Immature natural killer cell (primary cell): Measurements from ENCODE around the gene ZNF771. TPM values are rescaled to one million over a fixed set of nuclear protein-coding genes. Genes with fewer than 3 reads are reported as not detected.
"Not testable (repeated sequence)": the region's sequence is repeated elsewhere in the genome, so short reads cannot be mapped to it uniquely, and the experiment has no call there.

Experiments
- DNase-seq, 3 donors: peaks; one replicate each; pipeline ENCODE4 v3.0.0; 2022; ENCODE audit warnings: mixed read lengths in 1 of 3
- H3K27ac Mint-ChIP-seq, 6 donors: one replicate each; pipeline ENCODE4 v1.8.0; 2020; ENCODE audit warnings: mixed read lengths in 6 of 6, mild to moderate bottlenecking in 5 of 6, inconsistent platforms in 4 of 6, moderate library complexity in 3 of 6
- H3K27me3 Mint-ChIP-seq, 3 donors: one replicate each; pipeline ENCODE4 v1.8.0; 2020 to 2021; ENCODE audit warnings: low read depth in 3 of 3, mild to moderate bottlenecking in 3 of 3, mixed read lengths in 3 of 3, moderate library complexity in 3 of 3, inconsistent platforms in 1 of 3
- H3K36me3 Mint-ChIP-seq, 3 donors: one replicate each; pipeline ENCODE4 v1.8.0; 2020; ENCODE audit warnings: mixed read lengths in 3 of 3, inconsistent platforms in 2 of 3, mild to moderate bottlenecking in 2 of 3
- H3K4me1 Mint-ChIP-seq, 2 donors: one replicate each; pipeline ENCODE4 v1.8.0; 2020; ENCODE audit warnings: inconsistent platforms in 2 of 2, mild to moderate bottlenecking in 2 of 2, mixed read lengths in 2 of 2, moderate library complexity in 1 of 2
- H3K4me3 Mint-ChIP-seq, 5 donors: one replicate each; pipeline ENCODE4 v1.8.0; 2020; ENCODE audit warnings: mild to moderate bottlenecking in 5 of 5, mixed read lengths in 5 of 5, inconsistent platforms in 3 of 5, moderate library complexity in 3 of 5
- H3K9me3 Mint-ChIP-seq, 6 donors: one replicate each; pipeline ENCODE4 v1.8.0; 2020; ENCODE audit warnings: mild to moderate bottlenecking in 6 of 6, mixed read lengths in 6 of 6, inconsistent platforms in 4 of 6, moderate library complexity in 3 of 6
- polyA plus RNA-seq, 3 donors: library from polyadenylated mRNA; unstranded; fragments of 300-500 nt; fragmentation: Illumina TruSeq; gene quantifications; one replicate each; pipeline ENCODE4 v1.2.3, GENCODE V29; 2021

The ZNF771 gene
- polyA plus RNA-seq, 3 donors from 2014 or later = 2.8 to 3.2 TPM; not detected in 1

DNA sequence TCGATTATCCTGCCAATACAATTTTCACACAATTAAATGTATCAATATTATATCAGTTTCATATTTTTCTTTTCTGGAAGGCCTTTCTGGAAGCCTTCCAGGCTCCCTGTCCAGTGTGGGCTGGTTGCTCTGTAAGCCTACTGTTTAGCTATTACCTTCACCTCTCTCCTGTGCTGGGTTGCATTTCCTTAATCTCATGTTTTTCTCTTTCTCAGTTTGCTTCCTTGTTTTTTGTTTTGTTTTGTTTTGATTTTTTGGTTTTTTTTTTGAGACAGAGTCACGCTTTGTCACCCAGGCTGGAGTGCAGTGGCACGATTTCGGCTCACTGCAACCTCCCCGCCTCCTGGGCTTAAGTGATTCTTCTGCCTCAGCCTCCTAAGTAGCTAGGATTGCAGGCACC is 31.4 kb downstream of the ZNF771 start:
- no peak overlapping the region for H3K4me3 Mint-ChIP-seq
- DNase-seq = no peak
- H3K9me3 Mint-ChIP-seq = no peaks in the 10 kb centered on the region
- no peak overlapping the region for H3K27ac Mint-ChIP-seq
- peaks cover 10 to 11% of the 10 kb centered on the region in 2 donors for H3K4me1 Mint-ChIP-seq
- peaks cover 0 to 3% (median 2%) of the 10 kb centered on the region in 3 donors for H3K27me3 Mint-ChIP-seq
- peaks cover 6 to 9% (median 8%) of the 10 kb centered on the region in 3 donors for H3K36me3 Mint-ChIP-seq

DNA sequence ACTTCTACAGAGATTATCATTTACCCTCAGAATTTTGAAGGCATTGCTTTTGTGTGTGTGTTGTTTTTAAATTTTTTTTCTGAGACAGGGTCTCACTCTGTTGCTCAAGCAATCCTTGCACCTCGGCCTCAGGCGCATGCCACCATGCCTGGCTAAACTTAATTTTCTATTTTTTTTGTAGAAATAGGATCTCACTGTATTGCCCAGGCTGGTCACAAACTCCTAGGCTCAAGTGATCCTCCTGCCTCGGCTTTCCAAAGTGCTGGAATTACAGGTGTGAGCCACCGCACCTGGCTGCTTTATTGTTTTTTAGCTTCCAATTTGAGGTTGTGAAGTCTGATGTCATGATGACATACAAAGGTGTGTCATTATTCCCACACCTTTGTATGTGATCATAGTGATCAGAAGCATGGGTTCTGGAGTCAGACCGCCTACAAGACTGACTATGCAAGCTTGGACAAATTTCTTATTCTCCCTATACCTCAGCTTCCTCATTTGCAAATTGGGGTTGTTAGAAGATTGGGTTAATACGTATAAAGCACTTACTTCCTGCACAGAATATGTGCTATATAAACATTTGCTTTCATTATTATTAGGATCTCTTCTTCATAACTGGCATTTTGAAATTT is 32.4 kb downstream of the ZNF771 start:
- Mint-ChIP-seq H3K27me3 (peaks cover 0 to 2% (median under 1%) of the 10 kb centered on the region in 3 donors), H3K36me3 (peaks cover 6 to 12% (median 11%) of the 10 kb centered on the region in 3 donors), H3K4me3 (no peak overlapping the region), H3K4me1 (peaks cover 19 to 20% of the 10 kb centered on the region in 2 donors), H3K27ac (no peak overlapping the region), H3K9me3 (no peaks in the 10 kb centered on the region)
- no peak for DNase-seq

DNA sequence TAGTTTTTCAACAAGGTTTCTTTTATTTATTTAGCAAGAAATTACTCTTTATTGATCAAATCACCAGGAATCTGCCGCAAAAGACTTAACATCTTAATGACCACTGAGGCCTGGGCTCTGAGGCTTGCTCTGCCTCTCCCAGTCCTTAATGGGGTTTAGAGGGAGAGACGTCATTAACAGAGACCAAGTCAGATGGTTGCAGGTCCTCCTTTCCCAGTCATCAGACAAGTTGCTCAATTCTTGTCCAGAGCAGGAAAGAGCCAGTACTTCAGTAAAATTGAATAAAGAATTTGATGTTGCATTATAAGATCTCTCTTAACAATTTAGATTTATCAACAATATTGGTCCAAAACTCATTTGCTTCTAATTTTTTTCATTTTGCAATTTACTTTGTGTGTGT is 36.2 kb downstream of the ZNF771 start:
- Mint-ChIP-seq H3K4me3 (peak overlapping the region; percentile 70 to 95 (median 89)), H3K27ac (peak overlapping the region; percentile 30 to 80 (median 50)), H3K36me3 (peaks cover 6 to 14% (median 12%) of the 10 kb centered on the region in 3 donors), H3K4me1 (peaks cover 32 to 36% of the 10 kb centered on the region in 2 donors), H3K9me3 (no peaks in the 10 kb centered on the region), H3K27me3 (peaks cover 5 to 7% (median 6%) of the 10 kb centered on the region in 3 donors)
- DNase-seq = no peak

DNA sequence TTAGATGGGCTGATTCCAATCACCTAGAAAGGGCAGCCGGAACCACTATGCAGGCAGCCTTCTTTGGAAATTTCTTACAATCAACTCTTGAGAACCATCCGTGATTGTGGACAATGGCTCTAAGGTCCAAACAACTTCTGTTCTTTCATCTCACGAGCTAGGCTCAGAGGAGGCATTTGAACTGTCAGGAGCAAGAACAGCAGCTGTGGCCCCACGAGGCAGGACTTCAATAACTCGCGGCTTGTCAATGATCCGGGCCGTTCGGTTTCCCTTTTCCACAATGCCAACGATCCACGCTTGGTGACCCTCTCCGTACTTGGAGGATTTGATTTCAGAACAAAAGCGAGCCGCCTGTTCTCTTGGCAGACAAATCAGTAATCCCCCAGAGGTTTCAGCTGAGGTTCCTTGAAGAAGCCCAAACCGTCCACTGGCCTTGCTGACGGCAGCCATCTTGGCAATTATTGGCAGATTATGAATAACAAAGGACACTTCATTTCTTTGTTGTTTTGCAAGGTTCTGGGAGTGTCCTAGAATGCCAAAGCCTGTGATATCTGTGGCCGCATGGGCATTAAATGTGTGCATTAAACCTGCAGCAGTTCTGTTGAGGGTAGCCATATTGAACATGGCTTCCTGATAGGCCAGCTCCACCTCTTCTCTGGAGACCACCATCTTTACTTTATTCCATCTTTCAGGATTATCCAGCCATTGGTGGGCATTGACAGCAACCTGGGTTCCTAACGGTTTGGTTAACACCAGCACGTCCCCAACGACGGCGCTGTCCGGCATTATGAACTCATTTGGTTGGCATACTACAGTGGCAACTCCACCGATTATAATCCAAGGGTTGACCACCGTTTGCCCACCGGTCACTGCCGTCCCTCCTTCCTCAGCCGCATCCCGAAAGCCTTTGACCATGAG is 37.1 kb downstream of the ZNF771 start:
- H3K27me3 Mint-ChIP-seq = peaks cover 5 to 7% (median 6%) of the 10 kb centered on the region in 3 donors
- H3K9me3 Mint-ChIP-seq = no peaks in the 10 kb centered on the region
- H3K4me1 Mint-ChIP-seq = peaks cover 34 to 38% of the 10 kb centered on the region in 2 donors
- DNase-seq = no peak
- peak overlapping the region; percentile 83 to 96 (median 91) for H3K4me3 Mint-ChIP-seq
- peaks cover 6 to 14% (median 12%) of the 10 kb centered on the region in 3 donors for H3K36me3 Mint-ChIP-seq
- peak overlapping the region; percentile 65 to 86 (median 83) for H3K27ac Mint-ChIP-seq

DNA sequence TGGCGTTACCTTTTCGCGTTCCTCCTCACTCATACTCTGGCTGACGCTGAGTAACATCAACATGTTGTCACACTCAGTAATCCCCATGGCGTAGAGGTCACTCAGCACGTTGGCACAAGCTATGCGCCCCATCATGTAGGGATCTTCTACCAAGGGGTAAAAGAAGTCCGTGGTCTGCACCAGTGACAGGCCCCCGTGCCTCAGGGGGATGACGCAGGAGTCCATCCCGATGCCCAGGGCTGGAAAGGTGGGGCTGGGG is 37.7 kb downstream of the ZNF771 start:
- Mint-ChIP-seq H3K4me1 (peaks cover 37 to 44% of the 10 kb centered on the region in 2 donors), H3K4me3 (peak overlapping the region; percentile 83 to 96 (median 91)), H3K27me3 (peaks cover 5 to 7% (median 6%) of the 10 kb centered on the region in 3 donors), H3K9me3 (no peaks in the 10 kb centered on the region), H3K36me3 (peaks cover 6 to 14% (median 12%) of the 10 kb centered on the region in 3 donors), H3K27ac (peak overlapping the region; percentile 62 to 86 (median 83))
- DNase-seq = no peak

DNA sequence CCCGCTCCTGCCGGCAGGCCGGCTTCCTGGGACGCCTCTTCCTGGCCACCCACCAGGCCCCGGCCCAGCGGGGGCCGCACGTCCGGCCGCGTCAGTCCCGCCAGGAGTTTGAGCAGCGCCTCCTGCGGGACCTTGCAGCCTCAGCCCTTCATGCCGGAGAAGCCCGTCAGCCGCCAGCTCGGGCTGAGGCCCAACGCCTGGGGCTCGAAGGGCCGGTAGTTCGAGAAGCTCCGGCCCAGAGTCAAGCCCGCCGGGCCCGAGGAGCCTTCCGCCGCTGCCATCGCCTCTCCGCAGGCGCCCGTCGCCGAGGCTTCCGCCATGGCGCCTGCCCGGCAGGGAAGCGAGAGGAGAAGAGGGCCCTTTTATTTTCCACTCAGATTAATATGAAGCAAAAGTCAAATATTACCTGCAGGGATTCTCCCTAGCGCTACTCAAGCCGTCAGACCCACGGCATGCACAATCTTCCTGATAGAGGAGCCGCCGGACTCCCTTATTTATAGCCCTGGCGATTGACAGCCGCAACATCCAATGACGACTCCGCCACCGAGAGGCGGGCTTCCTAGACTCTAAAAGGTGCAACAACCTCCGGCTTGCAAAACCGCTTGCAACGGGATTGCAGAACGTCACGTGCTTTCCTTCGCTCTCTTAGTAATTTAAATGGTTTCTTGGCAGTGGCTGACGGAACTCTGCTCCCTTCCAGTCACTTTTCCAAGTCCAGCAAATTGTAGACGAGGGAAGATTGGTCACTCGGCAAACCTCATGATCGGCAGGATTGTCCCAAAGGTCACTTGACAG is 38.2 kb downstream of the ZNF771 start, which contains the start of gene SEPHS2:
SEPHS2 (minus strand) TSS at position 467 of the 795 bp plus-strand sequence; CDS start at position 320, 147 bp downstream.
- Mint-ChIP-seq H3K36me3 (peaks cover 6 to 14% (median 12%) of the 10 kb centered on the region in 3 donors), H3K9me3 (no peaks in the 10 kb centered on the region), H3K27me3 (peaks cover 6 to 8% (median 7%) of the 10 kb centered on the region in 3 donors), H3K4me3 (peak within 1 kb of the TSS; percentile 91 to 96 (median 96)), H3K4me1 (peaks cover 43 to 49% of the 10 kb centered on the region in 2 donors), H3K27ac (peak within 1 kb of the TSS; percentile 86 to 97 (median 96))
- peak; percentile 93 to 94 (median 94) for DNase-seq

DNA sequence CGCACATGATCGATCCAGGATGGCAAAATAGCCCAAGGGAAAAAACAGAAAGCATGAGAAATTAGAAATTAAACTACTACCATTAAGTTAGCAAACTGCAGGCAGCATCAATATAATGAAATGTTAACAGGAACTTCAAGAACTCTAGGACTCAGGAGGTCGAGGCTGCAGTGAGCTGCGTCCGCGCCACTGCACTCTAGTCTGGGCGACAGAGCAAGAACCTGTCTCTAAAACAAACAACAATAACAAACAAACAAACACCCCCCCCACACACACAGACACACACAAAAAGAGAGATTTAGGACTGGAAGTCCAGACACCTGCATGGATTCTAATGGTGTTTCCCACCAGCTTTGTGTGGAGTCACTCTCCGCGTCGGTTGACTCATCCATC is 38.8 kb downstream of the ZNF771 start:
- H3K36me3 Mint-ChIP-seq = peaks cover 6 to 14% (median 12%) of the 10 kb centered on the region in 3 donors
- peaks cover 48 to 55% of the 10 kb centered on the region in 2 donors for H3K4me1 Mint-ChIP-seq
- peaks cover 6 to 9% (median 7%) of the 10 kb centered on the region in 3 donors for H3K27me3 Mint-ChIP-seq
- peak overlapping the region; percentile 91 to 96 (median 96) for H3K4me3 Mint-ChIP-seq
- H3K27ac Mint-ChIP-seq = peak overlapping the region; percentile 86 to 97 (median 96)
- no peak for DNase-seq
- no peaks in the 10 kb centered on the region for H3K9me3 Mint-ChIP-seq

DNA sequence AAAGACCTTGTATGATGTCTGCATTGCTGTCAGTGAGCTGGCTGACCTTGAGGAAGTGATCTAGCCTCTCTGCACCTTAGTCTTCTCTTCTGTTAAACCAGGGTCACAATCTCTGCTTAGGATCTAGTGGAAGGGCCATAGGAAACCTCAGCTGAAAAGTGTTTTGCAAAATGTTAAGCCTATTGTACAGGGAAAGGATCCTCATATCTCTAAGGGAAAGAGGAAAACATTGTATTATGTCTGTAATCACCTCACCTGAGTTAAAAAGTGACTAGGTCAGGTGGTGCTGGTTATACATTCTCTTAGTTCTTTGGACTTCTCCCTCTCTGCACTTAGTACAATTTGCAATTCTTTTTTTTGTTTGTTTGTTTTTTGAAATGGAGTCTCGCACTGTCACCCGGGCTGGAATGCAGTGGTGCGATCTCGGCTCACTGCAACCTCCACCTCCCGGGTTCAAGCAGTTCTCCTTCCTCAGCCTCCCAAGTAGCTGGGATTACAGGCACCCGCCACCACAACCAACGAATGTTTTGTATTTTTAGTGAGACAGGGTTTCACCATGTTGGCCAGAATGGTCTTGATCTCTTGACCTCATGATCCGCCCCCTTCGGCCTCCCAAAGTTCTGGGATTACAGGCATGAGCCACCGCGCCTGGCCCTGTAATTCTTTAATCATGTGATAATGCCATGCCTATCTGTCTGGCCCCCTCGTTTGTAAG is 40.3 kb downstream of the ZNF771 start:
- peak overlapping the region in 3 of 5 donors; percentile 33 to 46 (median 33) for H3K4me3 Mint-ChIP-seq
- DNase-seq = no peak
- peaks cover 6 to 9% (median 7%) of the 10 kb centered on the region in 3 donors for H3K27me3 Mint-ChIP-seq
- H3K4me1 Mint-ChIP-seq = peaks cover 55 to 64% of the 10 kb centered on the region in 2 donors
- no peak overlapping the region for H3K27ac Mint-ChIP-seq
- no peaks in the 10 kb centered on the region for H3K9me3 Mint-ChIP-seq
- peaks cover 6 to 14% (median 12%) of the 10 kb centered on the region in 3 donors for H3K36me3 Mint-ChIP-seq

DNA sequence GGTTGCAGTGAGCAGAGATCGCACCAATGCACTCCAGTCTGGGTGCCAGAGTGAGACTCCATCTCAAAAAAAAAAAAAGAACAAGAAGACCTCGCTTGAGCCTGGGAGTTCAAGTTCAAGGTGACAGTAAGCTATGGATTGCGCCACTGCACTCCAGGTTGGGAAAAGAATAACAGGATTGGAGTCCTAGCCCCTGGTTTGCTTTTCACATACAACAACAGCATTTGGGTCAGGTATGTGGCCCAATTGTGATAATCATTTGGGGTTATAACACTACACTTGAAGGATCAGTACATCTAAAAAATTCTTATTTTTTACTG is 41.7 kb downstream of the ZNF771 start:
- H3K9me3 Mint-ChIP-seq = no peaks in the 10 kb centered on the region
- H3K4me1 Mint-ChIP-seq = peaks cover 51 to 60% of the 10 kb centered on the region in 2 donors
- H3K27me3 Mint-ChIP-seq = peaks cover 6 to 9% (median 7%) of the 10 kb centered on the region in 3 donors
- no peak for DNase-seq
- H3K27ac Mint-ChIP-seq = no peak overlapping the region
- peaks cover 0 to 4% (median under 1%) of the 10 kb centered on the region in 3 donors for H3K36me3 Mint-ChIP-seq
- H3K4me3 Mint-ChIP-seq = no peak overlapping the region

DNA sequence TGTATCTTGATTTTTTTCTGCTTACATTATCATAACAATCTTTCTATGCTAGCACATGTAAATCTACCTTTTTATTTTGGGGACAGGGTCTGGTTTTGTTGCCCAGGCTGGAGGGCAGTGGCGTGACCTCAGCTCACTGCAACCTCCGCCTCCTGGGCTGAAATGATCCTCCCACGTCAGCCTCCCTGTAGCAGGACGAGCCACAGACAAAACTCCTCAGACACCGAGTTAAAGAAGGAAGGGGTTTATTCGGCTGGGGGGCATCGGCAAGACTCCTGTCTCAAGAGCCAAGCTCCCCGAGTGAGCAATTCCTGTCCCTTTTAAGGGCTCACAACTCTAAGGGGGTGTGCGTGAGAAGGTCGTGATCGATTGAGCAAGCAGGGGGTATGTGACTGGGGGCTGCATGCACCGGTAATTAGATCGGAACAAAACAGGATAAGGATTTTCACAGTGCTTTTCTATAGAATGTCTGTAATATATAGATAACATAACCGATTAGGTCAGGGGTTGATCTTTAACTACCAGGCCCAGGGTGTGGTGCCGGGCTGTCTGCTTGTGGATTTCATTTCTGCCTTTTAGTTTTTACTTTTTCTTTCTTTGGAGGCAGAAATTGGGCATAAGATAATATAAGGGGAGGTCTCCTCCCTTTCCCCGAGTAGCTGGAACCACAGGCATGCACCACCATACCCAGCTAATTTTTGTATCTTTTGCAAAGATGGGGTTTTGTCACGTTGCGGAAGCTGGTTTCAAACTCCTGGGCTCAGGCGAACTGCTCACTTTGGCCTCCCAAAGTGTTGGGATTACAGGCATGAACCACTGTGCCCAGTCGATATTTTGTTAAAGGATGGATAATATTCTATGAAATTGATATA is 45.5 kb downstream of the ZNF771 start:
- DNase-seq, H3K9me3 Mint-ChIP-seq, H3K27me3 Mint-ChIP-seq, H3K36me3 Mint-ChIP-seq: not testable (repeated sequence)
- Mint-ChIP-seq H3K4me1 (peaks cover 56 to 63% of the 10 kb centered on the region in 2 donors), H3K4me3 (peak overlapping the region in 3 of 5 donors; percentile 2 to 55 (median 38)), H3K27ac (peak overlapping the region in 5 of 6 donors; percentile 61 to 88 (median 71))

DNA sequence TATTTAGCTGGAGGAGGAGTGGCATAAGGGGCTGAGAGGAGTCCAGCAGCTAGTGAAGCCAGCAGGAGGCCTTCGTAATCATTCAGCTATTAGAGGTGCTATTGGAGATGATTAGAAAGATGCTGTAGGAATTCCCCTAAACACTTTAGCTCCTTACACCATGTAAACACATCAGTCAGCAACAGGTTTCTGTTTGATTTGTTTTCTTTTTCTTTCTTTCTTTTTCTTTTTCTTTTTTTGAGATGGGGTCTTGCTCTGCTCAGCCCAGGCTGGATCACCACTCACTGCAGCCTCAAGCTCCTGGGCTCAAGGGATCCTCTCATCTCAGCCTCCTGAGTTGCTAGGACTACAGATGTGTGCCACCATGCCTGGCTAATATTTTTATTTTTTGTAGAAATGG is 48.9 kb downstream of the ZNF771 start:
- H3K36me3 Mint-ChIP-seq = no peaks in the 10 kb centered on the region
- H3K9me3 Mint-ChIP-seq = no peaks in the 10 kb centered on the region
- peaks cover 57 to 69% of the 10 kb centered on the region in 2 donors for H3K4me1 Mint-ChIP-seq

DNA sequence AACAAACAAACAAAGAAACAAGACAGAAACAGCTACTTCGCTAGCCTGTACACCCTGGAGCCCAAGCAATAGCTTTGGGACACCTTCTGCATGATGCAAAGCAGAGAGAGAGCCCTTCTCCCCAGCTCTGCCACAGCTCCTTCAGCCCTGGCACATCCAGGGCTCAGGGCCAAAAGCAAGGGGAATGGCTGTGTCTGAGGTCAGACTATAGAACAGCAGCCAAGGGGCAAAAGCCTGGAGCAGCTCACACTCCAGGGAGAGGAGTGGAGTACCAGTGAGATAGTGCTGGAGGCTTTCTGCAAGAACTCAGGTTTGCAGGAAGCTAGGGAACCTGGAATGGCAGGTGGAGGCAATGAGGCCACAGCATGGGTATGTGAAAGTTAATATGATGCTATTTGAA is 49.9 kb downstream of the ZNF771 start:
- Mint-ChIP-seq H3K4me3 (peak overlapping the region in 3 of 5 donors; percentile 30 to 40 (median 36)), H3K27ac (peak overlapping the region in 5 of 6 donors; percentile 14 to 74 (median 73)), H3K9me3 (no peaks in the 10 kb centered on the region), H3K27me3 (peaks cover 10 to 17% (median 10%) of the 10 kb centered on the region in 3 donors), H3K4me1 (peaks cover 54 to 65% of the 10 kb centered on the region in 2 donors), H3K36me3 (no peaks in the 10 kb centered on the region)
- no peak for DNase-seq

More for the DNA sequence above, 48.9 kb downstream of the ZNF771 start:
- peak overlapping the region in 3 of 6 donors; percentile 44 to 63 (median 51) for H3K27ac Mint-ChIP-seq
- peak overlapping the region in 1 of 5 donors; percentile 66 for H3K4me3 Mint-ChIP-seq
- peaks cover 10 to 17% (median 10%) of the 10 kb centered on the region in 3 donors for H3K27me3 Mint-ChIP-seq
- DNase-seq = no peak
